ENCODE data around the gene OR56A4.

GRCh38 chr11:5967708-5968107 lies 39.0 kb downstream of the OR56A4 start:
- TF ChIP-seq CTCF (conservative IDR thresholded peaks at IDR 0.05) (no peak), EZH2 (IDR thresholded peaks at IDR 0.05; ENCODE audit: low read depth) (no peak)

Measured in PC-9 (cell line).